Tongue (tissue), 2 donors: Measurements from ENCODE around the gene VWA3B. TPM values are rescaled to one million over a fixed set of nuclear protein-coding genes. Genes with fewer than 3 reads are reported as not detected.
A peak's percentile ranks its signal among the peaks of the same experiment; 100 is the strongest.
"Not testable (repeated sequence)": the region's sequence is repeated elsewhere in the genome, so short reads cannot be mapped to it uniquely, and the experiment has no call there.

Experiments used
- DNase-seq: peaks from one replicate; pipeline ENCODE4 v3.0.0-alpha.2; 2015
- total RNA-seq: library from RNA; depleted of rRNA; stranded (reverse); fragments of >200 nt; gene quantifications from one replicate; pipeline ENCODE4 v1.2.3, GENCODE V29; 2014

Gene VWA3B, protein sequence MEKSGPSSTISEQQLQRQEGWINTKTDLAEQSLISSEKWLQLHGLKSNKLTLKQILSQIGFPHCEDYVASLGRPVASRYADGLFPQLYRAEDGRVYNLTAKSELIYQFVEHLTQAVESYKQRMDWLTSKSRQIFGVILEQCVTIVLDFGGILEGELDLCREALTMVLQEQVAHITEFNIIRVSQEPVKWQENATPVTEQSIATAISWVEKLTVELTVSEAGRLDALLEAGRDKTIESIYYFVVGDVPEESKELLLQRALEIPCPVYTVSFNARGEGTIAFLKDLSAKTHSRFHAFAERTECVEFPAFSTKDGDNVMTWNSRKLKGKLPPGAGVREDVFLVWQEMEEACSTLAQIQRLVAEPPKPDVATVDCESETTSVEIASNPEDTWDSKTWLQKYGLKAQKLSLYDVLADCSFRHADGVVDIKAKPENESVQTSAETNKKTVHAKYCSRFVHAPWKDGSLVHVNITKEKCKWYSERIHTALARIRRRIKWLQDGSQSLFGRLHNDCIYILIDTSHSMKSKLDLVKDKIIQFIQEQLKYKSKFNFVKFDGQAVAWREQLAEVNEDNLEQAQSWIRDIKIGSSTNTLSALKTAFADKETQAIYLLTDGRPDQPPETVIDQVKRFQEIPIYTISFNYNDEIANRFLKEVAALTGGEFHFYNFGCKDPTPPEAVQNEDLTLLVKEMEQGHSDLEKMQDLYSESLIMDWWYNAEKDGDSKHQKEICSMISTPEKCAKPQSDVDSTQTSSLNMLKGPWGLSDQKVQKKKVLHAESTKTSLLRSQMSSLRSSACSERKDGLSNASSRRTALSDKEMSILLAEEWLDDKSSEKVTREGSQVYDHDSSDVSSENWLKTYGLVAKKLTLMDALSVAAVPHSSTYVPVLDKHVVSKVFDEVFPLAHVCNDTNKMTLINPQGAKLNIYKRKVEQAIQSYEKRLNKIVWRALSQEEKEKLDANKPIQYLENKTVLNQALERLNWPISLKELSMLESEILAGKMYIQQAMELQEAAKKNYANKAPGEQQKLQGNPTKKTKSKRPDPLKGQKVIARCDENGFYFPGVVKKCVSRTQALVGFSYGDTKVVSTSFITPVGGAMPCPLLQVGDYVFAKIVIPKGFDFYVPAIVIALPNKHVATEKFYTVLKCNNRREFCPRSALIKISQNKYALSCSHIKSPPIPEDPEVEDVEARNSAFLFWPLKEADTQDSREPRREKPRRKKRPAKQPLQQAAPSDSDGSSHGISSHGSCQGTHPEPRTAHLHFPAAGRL (N-terminal part only)
- total RNA-seq: 0.10 TPM

DNA sequence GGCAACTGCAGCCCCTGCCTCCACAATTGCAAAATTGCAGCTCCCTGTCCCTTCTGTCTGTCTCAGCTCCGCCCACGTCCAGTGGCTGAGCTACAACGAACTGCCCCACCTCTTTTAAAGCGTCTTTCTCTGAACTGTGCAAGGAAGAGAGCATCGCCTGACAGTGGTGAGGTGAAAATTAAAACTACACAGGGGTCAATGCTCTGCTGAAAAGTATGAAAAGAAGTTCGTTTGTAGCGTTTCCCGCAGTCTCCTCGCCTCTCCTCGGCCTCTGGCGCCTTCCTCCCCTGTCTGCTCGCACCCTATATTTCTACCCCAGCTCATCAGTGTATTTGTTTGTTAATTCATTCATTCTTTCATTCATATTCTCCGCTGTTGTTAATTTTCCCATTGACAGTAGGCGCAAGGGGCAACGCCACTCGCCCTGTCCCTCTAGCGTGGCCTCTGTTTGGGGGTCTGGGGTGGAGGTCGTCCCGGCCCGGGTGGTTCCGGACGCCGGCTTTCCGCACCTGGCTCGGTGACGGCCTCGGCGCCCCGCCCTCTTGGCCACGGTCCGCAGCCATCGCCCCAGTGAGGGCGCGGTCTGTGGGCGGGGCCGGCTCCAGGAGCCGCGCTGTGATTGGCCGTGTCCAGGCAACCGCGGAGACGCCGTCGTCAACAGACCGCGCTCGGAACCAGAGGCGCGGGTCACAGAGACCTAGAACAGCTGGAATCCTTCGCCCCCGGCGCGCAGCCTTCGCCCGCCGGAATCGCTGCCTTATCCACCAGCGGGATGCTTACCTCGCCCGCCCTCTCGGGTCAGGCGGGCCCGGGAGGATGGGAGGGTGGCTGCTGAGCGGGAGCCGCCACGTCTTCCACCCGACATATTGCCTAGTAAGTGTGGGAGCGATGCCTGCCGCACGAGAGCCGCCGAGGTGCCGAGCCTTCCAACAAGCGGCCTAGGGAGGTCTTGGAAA is at the start of gene VWA3B:
TSS of gene VWA3B (plus strand) at position 677 of the 956 bp plus-strand sequence. CDS start 5,926 bp downstream, outside the sequence.
- peak; percentile 85 for DNase-seq

DNA sequence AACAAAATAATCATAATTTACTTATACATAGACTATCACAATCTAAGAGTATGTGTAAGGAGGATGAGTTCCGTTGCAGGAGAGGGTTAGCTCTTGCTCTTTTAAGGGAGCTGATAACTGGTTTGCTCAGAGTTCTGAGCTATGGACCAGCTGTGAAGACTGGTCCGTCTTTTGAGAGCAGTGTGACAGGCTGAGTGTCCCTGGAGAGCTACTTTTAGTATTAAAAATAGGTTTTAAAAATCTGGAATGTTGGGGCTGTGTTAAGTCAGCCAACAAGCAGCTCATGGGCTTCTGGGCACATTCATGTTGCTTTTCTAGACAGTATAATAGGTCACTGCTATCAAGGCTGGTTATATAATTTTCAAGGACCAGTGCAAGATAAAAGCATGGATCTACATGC is 49.8 kb upstream of the VWA3B start:
- DNase-seq: no peak

DNA sequence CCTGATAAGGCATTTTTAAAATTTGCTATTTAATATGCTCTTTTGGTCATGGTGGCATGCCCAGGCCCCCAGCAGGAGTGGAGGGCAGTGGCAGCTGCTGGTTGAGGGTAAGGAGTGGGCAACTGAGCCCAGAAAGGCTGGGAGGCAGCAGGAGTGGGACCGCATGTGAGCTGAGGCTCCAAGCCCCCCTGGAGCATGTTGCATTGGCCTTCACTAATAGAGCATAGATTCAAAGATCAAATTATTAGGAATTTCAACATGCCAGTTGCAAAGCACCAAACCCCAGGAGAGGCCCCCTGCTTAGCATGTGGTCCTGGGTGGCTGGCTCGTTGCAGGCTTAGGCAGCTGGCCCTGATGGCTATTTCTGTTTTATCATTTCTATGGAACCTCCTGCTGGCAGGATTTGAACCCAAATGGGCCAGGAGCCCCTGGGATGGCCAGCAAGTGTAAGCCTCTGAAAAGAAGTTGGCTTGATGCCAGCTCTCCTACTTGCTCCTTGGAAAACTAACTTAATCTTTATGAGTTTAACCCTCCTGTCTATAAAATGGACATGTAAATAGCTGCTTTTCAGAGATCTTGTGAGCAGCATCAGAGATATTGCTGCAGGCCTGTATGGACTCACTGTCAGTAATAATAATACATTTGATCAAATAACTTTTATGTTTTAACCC is 49.2 kb upstream of the VWA3B start:
- DNase-seq: peak; percentile 28

DNA sequence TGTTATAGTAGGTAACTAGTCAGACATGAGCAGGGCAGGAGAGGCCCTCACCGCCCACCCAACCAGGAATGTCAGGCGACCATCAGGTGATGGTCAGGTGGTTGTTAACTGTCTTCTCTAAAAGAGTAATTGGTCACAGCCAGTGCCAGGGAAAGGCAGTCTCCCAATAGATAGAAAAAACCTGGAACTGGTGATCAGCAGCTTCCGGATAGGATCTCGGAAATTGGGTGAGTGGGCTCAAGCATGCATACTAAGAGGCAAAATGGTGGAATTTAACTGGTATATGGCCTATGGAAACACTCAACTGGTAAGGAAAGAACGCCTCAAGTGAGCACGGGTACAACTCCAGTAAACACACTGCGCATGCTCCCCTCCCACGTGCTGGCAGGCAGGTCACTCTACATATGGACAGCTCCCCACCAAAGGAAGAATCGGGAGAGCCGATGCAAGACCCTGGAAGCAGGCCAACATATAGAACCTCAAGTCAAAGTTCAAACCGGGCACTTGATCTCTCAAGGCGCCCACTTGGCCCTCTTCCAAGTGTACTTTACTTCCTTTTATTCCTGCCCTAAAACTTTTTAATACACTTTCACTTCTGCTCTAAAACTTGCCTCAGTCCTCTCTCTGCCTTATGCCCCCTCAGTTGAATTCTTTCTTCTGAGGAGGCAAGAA is 47.7 kb upstream of the VWA3B start:
- DNase-seq: peak; percentile 14

DNA sequence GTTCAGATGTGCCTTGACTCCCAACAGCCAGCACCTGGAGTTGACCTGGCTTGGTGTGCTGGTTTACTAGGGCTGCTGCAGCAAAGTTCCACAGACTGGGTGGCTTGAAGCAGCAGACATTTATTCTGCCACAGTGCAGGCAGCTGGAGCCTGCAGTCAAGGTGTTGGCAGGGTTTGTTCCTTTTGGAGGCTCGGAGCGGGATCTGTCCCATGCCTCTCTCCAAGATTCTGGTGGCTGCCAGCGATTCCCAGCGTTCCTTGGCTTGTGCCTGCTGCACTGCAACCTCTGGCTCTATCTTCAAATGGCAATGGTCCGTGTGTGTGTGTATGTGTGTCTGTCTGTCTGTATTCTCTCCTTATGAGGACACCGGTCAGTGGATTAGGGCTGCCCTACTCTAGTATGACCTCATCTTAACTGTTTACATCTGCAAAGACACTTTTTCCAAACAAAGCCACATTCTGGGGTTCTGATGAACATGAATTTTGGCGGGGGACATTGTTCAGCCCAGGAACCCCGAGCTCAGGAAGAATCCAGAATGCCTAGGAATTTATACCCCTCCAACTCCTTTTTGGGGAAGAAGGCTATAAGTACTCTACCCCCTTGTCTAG is 46.5 kb upstream of the VWA3B start:
- no peak for DNase-seq

DNA sequence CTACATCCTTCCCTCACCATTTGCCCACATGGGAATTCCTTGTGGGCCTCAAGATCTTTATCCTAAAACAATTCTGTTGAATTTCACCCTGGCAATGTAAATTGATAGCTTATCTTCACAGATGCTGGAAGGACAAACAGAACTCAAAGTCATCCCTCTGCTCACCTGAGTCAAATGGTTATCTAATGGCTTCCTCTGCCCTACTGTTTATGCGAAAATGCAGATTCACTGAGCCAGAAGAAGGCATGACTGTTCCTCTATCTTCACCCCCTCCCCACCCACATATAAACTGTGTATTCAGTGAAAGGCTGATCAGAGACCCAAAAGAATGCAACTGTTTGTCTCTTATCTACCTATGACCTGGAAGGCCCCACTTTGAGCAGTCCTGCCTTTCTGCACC is 43.9 kb upstream of the VWA3B start:
- no peak for DNase-seq

DNA sequence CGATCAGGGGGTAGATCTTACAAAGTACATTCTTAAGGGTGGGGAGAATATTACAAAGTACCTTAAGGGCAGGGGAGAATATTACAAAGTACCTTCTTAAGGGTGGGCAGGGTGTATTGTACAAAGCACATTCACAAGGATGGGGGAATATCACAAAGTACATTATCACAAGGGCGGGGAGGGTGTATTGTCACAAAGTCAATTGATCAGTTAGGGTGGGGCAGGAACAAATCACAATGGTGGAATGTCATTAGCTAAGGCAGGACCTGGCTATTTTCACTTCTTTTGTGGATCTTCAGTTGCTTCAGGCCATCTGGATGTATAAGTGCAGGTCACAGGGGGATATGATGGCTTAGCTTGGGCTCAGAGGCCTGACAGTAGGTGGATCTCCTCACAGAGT is 42.2 kb upstream of the VWA3B start:
- not testable (repeated sequence) for DNase-seq

DNA sequence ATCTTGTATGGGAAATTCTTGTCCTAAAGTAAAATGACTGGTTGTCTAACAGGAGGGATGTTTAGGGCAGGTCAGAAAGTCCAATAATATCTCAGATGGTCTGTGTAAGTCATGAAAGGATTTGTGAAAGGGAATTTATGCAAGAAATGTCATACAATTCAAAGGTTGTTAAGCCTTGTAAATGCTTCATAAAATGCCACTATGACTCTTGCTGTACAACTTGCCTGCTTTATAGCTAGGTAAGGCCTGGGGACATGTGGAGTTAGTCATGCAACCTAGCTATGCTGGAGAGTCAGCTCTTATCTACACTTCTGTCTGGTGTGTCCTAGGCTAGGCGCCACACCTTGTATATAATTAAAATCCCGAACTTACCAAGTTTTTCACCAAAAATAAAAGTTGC is 36.9 kb upstream of the VWA3B start:
- DNase-seq: no peak

DNA sequence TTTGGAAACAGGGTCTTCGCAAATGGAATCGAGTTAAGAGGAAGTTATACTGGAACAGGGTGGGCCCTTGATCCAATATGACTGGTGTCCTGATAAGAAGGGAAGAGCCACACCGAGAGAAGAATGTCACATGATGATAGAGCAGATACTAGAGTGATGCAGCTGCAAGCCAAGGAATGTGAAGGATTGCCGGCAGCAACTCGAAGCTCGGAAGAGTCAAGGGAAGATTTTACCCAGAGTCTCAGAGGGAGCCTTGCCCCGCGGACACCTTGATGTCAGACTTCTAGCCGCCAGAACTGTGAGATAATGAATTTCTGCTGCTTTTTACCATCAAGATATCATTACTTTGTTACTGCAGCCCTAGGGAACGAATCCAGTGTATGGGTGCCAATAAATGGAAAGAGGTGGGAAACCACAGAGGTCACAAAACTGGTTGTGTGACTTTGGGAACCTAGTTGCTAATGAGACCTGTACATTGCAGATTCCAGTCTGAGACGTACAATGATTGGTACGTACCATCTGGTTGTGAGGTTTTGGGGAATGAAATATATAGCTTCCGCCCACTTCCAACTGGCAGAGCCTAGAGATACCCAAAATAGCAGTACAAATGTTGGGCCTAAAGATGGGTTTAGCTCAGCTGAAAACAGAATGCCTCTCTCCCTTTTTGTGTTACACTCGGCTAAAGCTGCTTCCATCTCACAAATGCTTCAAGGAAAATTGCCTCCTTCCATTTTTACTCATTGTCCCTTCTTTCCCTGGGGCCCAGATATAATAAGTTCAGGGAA is 28.6 kb upstream of the VWA3B start:
- DNase-seq: no peak

DNA sequence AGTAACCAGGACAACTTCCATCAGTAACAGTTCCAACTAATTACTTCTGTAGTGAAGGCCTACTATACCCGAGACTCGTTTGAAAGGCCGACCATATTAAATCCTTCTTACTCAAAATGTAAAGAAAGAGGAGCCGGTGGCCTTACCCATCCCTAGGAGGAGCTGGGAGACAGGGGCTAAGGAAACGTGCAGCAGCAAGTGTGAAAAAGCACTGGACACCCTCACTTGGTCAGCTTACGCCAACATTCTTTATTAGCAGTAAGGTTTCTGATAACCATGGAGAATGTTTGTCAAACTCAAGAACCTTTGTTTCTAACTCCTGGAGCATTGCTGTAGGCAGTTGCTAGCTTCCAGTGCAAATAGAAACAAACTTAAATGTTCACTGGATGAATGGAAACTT is 26.7 kb upstream of the VWA3B start:
- no peak for DNase-seq

DNA sequence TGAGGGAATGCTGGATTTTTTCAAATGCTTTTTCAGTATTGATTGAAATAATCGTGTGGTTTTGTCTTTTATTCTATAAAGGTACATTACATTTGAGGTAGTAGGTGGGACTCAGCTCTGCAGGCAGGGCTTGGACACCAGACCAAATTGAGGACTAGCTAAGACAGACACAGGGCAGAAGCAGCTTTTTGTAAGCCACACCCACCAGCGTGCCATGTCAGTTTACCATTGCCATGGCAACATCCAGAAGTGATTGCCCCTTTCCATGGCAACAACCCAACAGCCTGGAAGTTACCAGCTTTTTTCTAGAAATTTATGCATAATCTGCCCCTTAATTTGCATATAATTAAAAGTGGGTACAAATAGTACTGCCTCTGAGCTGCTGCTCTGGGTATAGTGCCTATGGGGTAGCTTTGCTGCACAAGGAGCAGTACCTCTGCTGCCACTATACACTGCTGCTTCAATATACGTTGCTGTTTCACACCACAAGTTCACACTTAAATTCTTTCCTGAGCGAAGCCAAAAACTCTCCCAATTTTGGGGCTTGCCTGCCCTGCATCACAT is 23.6 kb upstream of the VWA3B start:
- no peak for DNase-seq

DNA sequence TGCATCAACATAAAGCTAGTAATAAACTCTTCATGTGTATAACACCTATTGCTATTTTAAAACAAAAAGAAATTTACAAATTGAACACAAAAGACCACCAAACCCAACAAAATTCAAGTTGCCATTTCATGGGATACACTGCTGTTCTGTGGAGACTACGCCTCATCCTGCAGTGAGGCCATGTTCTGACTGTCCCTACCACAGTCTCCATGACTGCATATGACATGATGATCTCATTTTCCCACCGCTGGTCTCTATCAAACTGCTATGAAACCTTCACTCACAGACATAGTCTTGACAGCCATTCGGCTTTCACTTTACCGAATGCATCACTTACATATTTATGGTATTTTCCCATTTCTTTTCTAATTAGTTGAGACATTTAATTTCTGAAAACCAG is 21.2 kb upstream of the VWA3B start:
- no peak for DNase-seq

DNA sequence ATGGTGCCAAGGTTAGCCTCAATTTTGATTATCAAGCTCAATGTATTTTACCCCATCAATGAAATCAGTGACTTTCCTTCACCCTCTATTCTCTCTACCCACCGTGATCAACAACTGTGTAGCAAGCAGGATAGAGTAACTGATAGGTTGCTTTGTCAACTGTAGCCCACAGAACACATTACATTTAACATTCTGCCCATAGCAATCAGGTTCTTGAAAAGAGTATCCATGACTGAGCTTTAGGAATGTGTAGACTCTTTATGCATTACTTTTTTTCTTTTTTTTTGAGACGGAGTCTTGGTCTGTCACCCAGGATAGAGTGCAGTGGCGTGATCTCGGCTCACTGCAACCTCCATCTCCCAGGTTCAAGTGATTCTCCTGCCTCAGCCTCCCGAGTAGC is 19.8 kb upstream of the VWA3B start:
- no peak for DNase-seq

DNA sequence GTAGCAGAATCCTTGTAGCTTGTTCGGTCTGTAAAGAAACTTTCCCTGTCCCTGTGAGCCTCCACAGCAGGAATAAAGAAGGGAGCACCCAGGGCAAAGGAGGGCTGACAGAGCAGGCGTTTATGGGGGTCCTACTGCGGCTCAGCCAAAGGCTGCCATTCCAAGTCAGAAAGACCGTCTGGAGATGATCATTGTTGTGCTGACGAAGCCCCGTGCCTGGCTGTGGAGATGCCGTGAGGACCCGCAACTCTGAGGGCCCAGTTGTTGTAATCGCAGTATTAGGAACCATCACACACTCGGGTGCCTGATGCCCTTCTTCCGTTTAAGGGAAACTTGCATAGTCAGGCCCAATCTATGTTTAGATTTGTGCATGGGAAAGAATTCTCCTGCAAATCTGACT is 16.9 kb upstream of the VWA3B start:
- DNase-seq: no peak

DNA sequence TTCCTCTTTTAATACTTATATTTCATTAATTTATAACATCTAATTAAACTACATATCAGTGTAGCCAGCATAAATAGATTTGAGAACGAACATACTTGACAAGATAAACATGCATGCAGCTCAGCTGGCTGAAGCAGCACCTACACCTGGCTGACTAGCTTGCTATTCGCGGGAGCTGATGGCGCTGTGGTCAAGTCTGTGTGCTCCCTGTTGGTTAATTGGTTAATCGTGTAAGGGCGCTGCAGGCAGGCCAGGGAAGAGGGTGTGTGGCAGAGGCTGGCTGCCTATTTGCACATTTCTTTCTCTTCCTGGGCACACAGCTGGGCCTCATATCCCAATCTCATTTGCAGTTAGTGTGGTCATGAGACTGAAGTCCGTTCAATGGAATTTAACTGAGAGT is 14.5 kb upstream of the VWA3B start:
- DNase-seq: no peak

DNA sequence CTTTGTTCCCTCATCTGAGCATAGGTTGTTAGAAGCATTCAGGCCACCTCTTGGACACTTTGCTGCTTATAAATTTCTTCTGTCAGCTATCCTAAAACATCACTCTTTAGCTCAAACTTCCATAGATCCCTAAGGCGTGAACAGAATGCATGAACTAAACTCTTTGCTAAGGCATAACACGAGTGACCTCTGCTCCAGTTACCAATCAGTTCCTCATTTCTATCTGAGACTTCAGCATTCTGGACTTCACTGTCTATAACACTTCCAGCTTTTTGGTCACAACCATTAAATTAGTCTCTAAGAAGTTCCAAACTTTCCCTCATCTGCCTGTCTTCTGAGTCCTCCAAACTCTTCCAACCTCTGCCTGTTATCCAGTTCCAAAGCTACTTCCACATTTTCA is 8.3 kb upstream of the VWA3B start:
- DNase-seq: no peak

DNA sequence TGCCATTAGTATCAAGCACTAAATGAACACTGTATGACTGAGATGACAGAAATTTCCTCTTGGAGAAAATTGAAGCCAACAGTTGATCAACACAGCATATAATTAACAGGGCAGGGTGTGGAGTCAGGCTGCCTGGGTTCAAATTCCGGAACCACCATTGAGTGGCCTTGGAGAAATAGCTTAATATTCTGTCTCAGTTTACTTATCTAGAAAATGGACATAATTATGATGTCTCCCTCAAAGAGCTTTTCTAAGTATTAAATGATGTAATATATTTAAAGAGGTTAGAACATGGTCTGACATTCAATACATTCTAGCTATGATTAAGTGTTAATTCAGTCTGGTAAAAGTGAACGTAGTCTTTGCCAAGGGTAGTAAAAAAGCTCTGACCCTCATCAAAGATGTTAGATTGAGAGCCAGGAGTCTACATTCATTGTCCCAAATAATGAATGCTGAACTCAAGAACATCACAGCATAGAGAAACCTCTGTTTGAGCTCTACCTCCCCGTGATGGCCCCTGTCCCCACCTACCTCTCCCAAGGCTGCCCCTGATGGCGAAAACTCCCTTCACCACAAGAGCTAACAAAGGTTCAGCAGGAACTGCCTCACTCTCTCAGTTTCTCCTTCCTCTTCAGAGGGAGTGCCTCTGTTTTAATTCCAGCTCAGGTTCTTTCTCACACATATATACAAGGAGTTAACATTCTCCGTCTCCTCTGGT is 2.7 kb upstream of the VWA3B start:
- DNase-seq: no peak

DNA sequence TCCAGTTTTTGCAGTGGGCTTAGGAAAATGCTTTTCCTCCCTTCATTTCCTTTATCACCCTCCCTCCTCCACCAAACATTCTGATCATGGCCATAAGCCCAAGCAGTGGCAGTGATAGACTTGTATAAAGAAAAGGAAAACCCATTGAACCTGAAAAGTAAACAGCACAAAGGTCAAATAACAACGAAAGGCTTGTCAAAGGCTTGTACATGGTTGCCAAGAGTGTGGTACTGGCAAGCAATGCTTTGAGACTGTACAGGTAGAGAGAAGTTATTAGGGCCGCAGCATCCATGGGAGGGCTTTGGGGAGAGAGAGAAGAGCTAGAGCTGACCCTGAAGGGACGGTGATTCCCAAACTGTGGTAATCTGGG is 2.1 kb upstream of the VWA3B start:
- DNase-seq: no peak
